Sigmoid colon (tissue), 4 donors: ENCODE results near the gene TSPAN4.

Experiments used
- EP300 ChIP-seq, 4 donors: sonication (generic); formaldehyde crosslinking; IDR thresholded peaks; one replicate each; pipeline ENCODE4 v1.6.1; 2017; ENCODE audit warnings: antibody characterized with exemption in 4 of 4
- POLR2A ChIP-seq, 2 donors: fragments of 450-650 bp; IDR thresholded peaks; one replicate each; pipeline ENCODE4 v1.6.1; 2016; ENCODE audit warnings: antibody characterized with exemption in 2 of 2, mild to moderate bottlenecking in 2 of 2, moderate library complexity in 2 of 2
- POLR2AphosphoS5 ChIP-seq, 4 donors: sonication (generic); formaldehyde crosslinking; IDR thresholded peaks; one replicate each; pipeline ENCODE4 v1.6.1; 2017; ENCODE audit warnings: antibody characterized with exemption in 4 of 4
- TF ChIP-seq, protein P1 (sequence below), 4 experiments: fragments of 450-650 bp in 3 of 4; fragments of 200-600 bp in 1 of 4; IDR thresholded peaks; one replicate each; pipeline ENCODE4 v1.5.1; 2016 to 2019; ENCODE audit warnings: antibody characterized with exemption in 4 of 4, mild to moderate bottlenecking in 3 of 4, moderate library complexity in 2 of 4

DNA sequence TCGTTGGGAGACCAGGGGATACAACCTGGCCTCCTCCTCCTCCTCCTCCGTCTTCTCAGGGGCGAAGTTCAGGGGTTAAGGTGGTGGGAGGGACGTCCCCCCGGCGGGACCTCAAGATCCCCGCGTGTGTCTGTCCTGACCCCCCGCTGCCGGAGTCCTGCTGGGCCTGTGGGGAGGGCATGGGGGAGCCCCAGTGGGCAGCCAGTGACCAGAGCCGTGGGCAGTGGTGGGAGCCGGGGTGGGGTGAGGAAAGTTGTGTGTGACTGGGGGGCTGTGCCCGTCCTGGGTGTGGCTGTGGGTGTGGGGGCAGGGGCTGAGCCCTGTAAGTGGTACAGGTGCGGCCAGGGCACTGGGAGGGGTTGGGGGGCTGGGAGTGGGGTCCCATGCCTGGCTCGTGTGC lies 10.1 kb downstream of the TSPAN4 start:
- no peak for TF ChIP-seq POLR2A (IDR thresholded peaks at IDR 0.05)
- TF ChIP-seq, protein P1, sequence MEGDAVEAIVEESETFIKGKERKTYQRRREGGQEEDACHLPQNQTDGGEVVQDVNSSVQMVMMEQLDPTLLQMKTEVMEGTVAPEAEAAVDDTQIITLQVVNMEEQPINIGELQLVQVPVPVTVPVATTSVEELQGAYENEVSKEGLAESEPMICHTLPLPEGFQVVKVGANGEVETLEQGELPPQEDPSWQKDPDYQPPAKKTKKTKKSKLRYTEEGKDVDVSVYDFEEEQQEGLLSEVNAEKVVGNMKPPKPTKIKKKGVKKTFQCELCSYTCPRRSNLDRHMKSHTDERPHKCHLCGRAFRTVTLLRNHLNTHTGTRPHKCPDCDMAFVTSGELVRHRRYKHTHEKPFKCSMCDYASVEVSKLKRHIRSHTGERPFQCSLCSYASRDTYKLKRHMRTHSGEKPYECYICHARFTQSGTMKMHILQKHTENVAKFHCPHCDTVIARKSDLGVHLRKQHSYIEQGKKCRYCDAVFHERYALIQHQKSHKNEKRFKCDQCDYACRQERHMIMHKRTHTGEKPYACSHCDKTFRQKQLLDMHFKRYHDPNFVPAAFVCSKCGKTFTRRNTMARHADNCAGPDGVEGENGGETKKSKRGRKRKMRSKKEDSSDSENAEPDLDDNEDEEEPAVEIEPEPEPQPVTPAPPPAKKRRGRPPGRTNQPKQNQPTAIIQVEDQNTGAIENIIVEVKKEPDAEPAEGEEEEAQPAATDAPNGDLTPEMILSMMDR (IDR thresholded peaks at IDR 0.05) = no peak
- no peak for TF ChIP-seq EP300 (IDR thresholded peaks at IDR 0.05)
- TF ChIP-seq POLR2AphosphoS5 (IDR thresholded peaks at IDR 0.05) = no peak
